H1 (cell line): ENCODE measurements around the gene SLC8B1. TPM values are rescaled to one million over a fixed set of nuclear protein-coding genes. Genes with fewer than 3 reads are reported as not detected.

ENCODE experiments used
- CTCF ChIA-PET: fragments of 300-600 bp; sonication (Branson Sonifier 250); formaldehyde crosslinking; loops from one replicate; lab custom pipeline; 2021; ENCODE audit not compliant: partially characterized antibody; lab: Charles Lee
- POLR2A ChIA-PET: fragments of 300-600 bp; sonication (Branson Sonifier 250); formaldehyde crosslinking; loops from one replicate; lab custom pipeline; 2021; ENCODE audit warnings: inconsistent platforms; ENCODE audit not compliant: partially characterized antibody; lab: Charles Lee
- DNase-seq, 2 experiments: peaks; one replicate each; pipeline versions ENCODE4 v3.0.0 to v3.0.0-alpha.2; 2010 to 2022; ENCODE audit warnings: low spot score in 2 of 2, low read depth in 1 of 2, mixed read lengths in 1 of 2
- FAIRE-seq: peaks from 2 replicates; lab custom pipeline; 2011; peaks lifted over from hg19 to GRCh38; lab: Jason Lieb, UNC
- H2AFZ ChIP-seq: 2 replicates; pipeline ENCODE4 v1.8.1; 2012; ENCODE audit warnings: low read length, inconsistent platforms
- H2AK5ac ChIP-seq: 2 replicates; pipeline ENCODE4 v1.6.1; 2013; ENCODE audit warnings: low read depth, low read length
- H2BK120ac ChIP-seq: replicated peaks from 2 replicates; pipeline ENCODE3; 2013; ENCODE audit warnings: low read depth, low read length, inconsistent platforms
- H2BK12ac ChIP-seq: 2 replicates; pipeline ENCODE4 v1.6.1; 2013; ENCODE audit warnings: low read depth, low read length
- H2BK15ac ChIP-seq: 2 replicates; pipeline ENCODE4 v1.6.1; 2013; ENCODE audit warnings: low read length
- H2BK20ac ChIP-seq: 2 replicates; pipeline ENCODE4 v1.6.1; 2013; ENCODE audit warnings: low read length
- H2BK5ac ChIP-seq: 2 replicates; pipeline ENCODE4 v1.6.1; 2013; ENCODE audit warnings: low read depth, low read length
- H3K14ac ChIP-seq: 2 replicates; pipeline ENCODE4 v1.6.1; 2013; ENCODE audit warnings: inconsistent platforms; ENCODE audit not compliant: insufficient read length
- H3K18ac ChIP-seq: 2 replicates; pipeline ENCODE4 v1.6.1; 2013; ENCODE audit warnings: low read length; ENCODE audit errors: extremely low read depth
- H3K23ac ChIP-seq: 2 replicates; pipeline ENCODE4 v1.6.1; 2013; ENCODE audit warnings: inconsistent platforms; ENCODE audit not compliant: insufficient read length
- H3K23me2 ChIP-seq: 2 replicates; pipeline ENCODE4 v1.6.1; 2013; ENCODE audit warnings: low read depth, low read length
- H3K27ac ChIP-seq: 2 replicates; pipeline ENCODE4 v1.6.1; 2011; ENCODE audit warnings: low read depth, low read length, inconsistent platforms
- H3K27me3 ChIP-seq, 4 experiments: replicated peaks in 1 of 4; 1 replicate in 1 of 4; 2 replicates in 3 of 4; pipeline versions ENCODE4 v1.6.1 to v1.8.1; 2011 to 2013; ENCODE audit warnings: low read length in 3 of 4, mild to moderate bottlenecking in 3 of 4, inconsistent platforms in 2 of 4, mixed read lengths in 2 of 4, moderate library complexity in 1 of 4; ENCODE audit not compliant: control insufficient read depth in 3 of 4, insufficient read depth in 3 of 4; ENCODE audit errors: extremely low read depth in 1 of 4
- H3K36me3 ChIP-seq, 4 experiments: 2 replicates each; pipeline versions ENCODE4 v1.6.1 to v1.8.1; 2011 to 2013; ENCODE audit warnings: mild to moderate bottlenecking in 4 of 4, low read length in 3 of 4, moderate library complexity in 2 of 4, control low read depth in 1 of 4, inconsistent platforms in 1 of 4; ENCODE audit not compliant: insufficient read depth in 4 of 4, control insufficient read depth in 2 of 4
- H3K4ac ChIP-seq: replicated peaks from 2 replicates; pipeline ENCODE3; 2013; ENCODE audit warnings: low read length, low read depth, mixed read lengths, inconsistent platforms; ENCODE audit not compliant: insufficient read length
- H3K4me1 ChIP-seq, 4 experiments: replicated peaks in 1 of 4; 1 replicate in 1 of 4; 2 replicates in 3 of 4; pipeline versions ENCODE4 v1.6.1 to v1.8.1; 2011 to 2013; ENCODE audit warnings: low read length in 3 of 4, inconsistent platforms in 2 of 4, mixed read lengths in 1 of 4; ENCODE audit not compliant: insufficient read depth in 4 of 4, control insufficient read depth in 3 of 4
- H3K4me2 ChIP-seq, 2 experiments: 2 replicates each; pipeline versions ENCODE4 v1.6.1 to v1.8.1; 2011 to 2013; ENCODE audit warnings: low read depth in 2 of 2, low read length in 2 of 2, control low read depth in 1 of 2, inconsistent platforms in 1 of 2, mild to moderate bottlenecking in 1 of 2; ENCODE audit not compliant: insufficient read depth in 1 of 2
- H3K4me3 ChIP-seq, 4 experiments: fragments of 200-600, 300-600 bp in 1 of 4; sonication (generic), shearing (Covaris generic), sonication (Bioruptor Twin) in 1 of 4; 2 replicates each; pipeline versions ENCODE4 v1.5.1 to v1.8.1; 2011 to 2016; ENCODE audit warnings: low read length in 4 of 4, low read depth in 3 of 4, control low read depth in 2 of 4, inconsistent platforms in 2 of 4, mild to moderate bottlenecking in 2 of 4, mixed read lengths in 1 of 4, moderate library complexity in 1 of 4; ENCODE audit not compliant: insufficient read depth in 2 of 4; ENCODE audit errors: extremely low read depth in 1 of 4
- H3K56ac ChIP-seq: replicated peaks from 2 replicates; pipeline ENCODE3; 2013; ENCODE audit warnings: low read depth, mild to moderate bottlenecking, mixed read lengths, low read length, inconsistent platforms; ENCODE audit not compliant: insufficient read length
- H3K79me1 ChIP-seq: 2 replicates; pipeline ENCODE4 v1.6.1; 2013; ENCODE audit warnings: low read depth, low read length, control low read depth
- H3K79me2 ChIP-seq, 2 experiments: 2 replicates each; pipeline versions ENCODE4 v1.6.1 to v1.8.1; 2012 to 2013; ENCODE audit warnings: low read length in 2 of 2, mild to moderate bottlenecking in 2 of 2, inconsistent platforms in 1 of 2; ENCODE audit not compliant: insufficient read depth in 2 of 2, control insufficient read depth in 1 of 2
- H3K9ac ChIP-seq, 4 experiments: replicated peaks in 1 of 4; 1 replicate in 1 of 4; 2 replicates in 3 of 4; pipeline versions ENCODE4 v1.6.1 to v1.8.1; 2011 to 2013; ENCODE audit warnings: low read depth in 3 of 4, low read length in 3 of 4, control low read depth in 2 of 4, mild to moderate bottlenecking in 2 of 4, moderate library complexity in 2 of 4, inconsistent platforms in 1 of 4; ENCODE audit errors: extremely low read depth in 1 of 4
- H3K9me3 ChIP-seq, 2 experiments: 2 replicates each; pipeline versions ENCODE4 v1.6.1 to v1.8.1; 2012 to 2013; ENCODE audit warnings: mild to moderate bottlenecking in 2 of 2, moderate library complexity in 2 of 2, control low read depth in 1 of 2, inconsistent platforms in 1 of 2, low read depth in 1 of 2, low read length in 1 of 2, mixed read lengths in 1 of 2; ENCODE audit not compliant: insufficient read depth in 2 of 2
- H4K20me1 ChIP-seq, 2 experiments: replicated peaks in 1 of 2; 2 replicates each; pipeline versions ENCODE3 to v1.8.1; 2011 to 2013; ENCODE audit warnings: inconsistent platforms in 2 of 2, low read length in 2 of 2, mild to moderate bottlenecking in 1 of 2; ENCODE audit not compliant: insufficient read depth in 2 of 2, control insufficient read depth in 1 of 2
- H4K5ac ChIP-seq: 2 replicates; pipeline ENCODE4 v1.6.1; 2013; ENCODE audit warnings: low read length, low read depth, mixed read lengths, inconsistent platforms; ENCODE audit not compliant: insufficient read length
- H4K8ac ChIP-seq: 2 replicates; pipeline ENCODE4 v1.8.0; 2013; ENCODE audit warnings: mild to moderate bottlenecking, moderate library complexity, low read length, inconsistent platforms; ENCODE audit not compliant: insufficient read depth; ENCODE audit errors: extremely low read depth
- H4K91ac ChIP-seq: replicated peaks from 2 replicates; pipeline ENCODE3; 2013; ENCODE audit warnings: low read length, mixed read lengths, inconsistent platforms; ENCODE audit not compliant: insufficient read length
- ATF3 ChIP-seq: IDR thresholded peaks from 2 replicates; pipeline ENCODE4 v1.6.1; 2011; ENCODE audit warnings: low read depth, mild to moderate bottlenecking, low read length; ENCODE audit not compliant: insufficient read depth
- CBX8 ChIP-seq: fragments of 300-800, 300-1000 bp; sonication (generic); IDR thresholded peaks from 2 replicates; pipeline ENCODE4 v1.7.1; 2016; ENCODE audit warnings: low read depth, low read length, borderline replicate concordance
- HDAC2 ChIP-seq, 2 experiments: fragments of 300-600 bp in 1 of 2; sonication (generic) in 1 of 2; IDR thresholded peaks; 2 replicates each; pipeline ENCODE4 v1.6.1; 2011 to 2012; ENCODE audit warnings: low read depth in 2 of 2, low read length in 2 of 2, mild to moderate bottlenecking in 2 of 2, moderate library complexity in 2 of 2, borderline replicate concordance in 1 of 2, inconsistent platforms in 1 of 2
- JUN ChIP-seq: IDR thresholded peaks from 2 replicates; pipeline ENCODE4 v1.6.1; 2011; ENCODE audit warnings: low read depth, mild to moderate bottlenecking, improper control_type of control experiment, low read length
- PHF8 ChIP-seq: fragments of 200-600 bp; sonication (generic); conservative IDR thresholded peaks from 2 replicates; pipeline ENCODE4 v1.7.1; 2012; ENCODE audit warnings: low read depth, mild to moderate bottlenecking, inconsistent platforms, low read length, moderate library complexity
- RNF2 ChIP-seq: fragments of 200-900, 300-1000 bp; sonication (generic); IDR thresholded peaks from 2 replicates; pipeline ENCODE4 v1.7.1; 2016; ENCODE audit warnings: borderline replicate concordance, low read depth, mild to moderate bottlenecking, antibody characterized with exemption, low read length; ENCODE audit not compliant: poor library complexity, severe bottlenecking; ENCODE audit errors: missing control alignments
- SIN3A ChIP-seq, 2 experiments: IDR thresholded peaks in 1 of 2; conservative IDR thresholded peaks in 1 of 2; 2 replicates each; pipeline ENCODE4 v1.6.1; 2011 to 2012; ENCODE audit warnings: low read length in 2 of 2, improper control_type of control experiment in 1 of 2, low read depth in 1 of 2, mild to moderate bottlenecking in 1 of 2
- SP1 ChIP-seq: IDR thresholded peaks from 2 replicates; pipeline ENCODE4 v1.6.1; 2011; ENCODE audit warnings: low read depth, low read length
- TEAD4 ChIP-seq: IDR thresholded peaks from 2 replicates; pipeline ENCODE4 v1.6.1; 2012; ENCODE audit warnings: low read depth, low read length, inconsistent platforms, mixed read lengths
- YY1 ChIP-seq: IDR thresholded peaks from 2 replicates; pipeline ENCODE4 v1.6.1; 2011; ENCODE audit warnings: low read depth, mild to moderate bottlenecking, low read length
- ZNF274 ChIP-seq: IDR thresholded peaks from 2 replicates; pipeline ENCODE4 v1.7.0; 2012; ENCODE audit warnings: low read length, borderline replicate concordance; ENCODE audit errors: extremely low read depth
- WGBS, 2 experiments: shearing (Covaris generic) in 1 of 2; methylation state at CpG; one replicate each; pipeline versions ENCODE4 v1.1.6 to v1.1.7; 2013 to 2015; ENCODE audit warnings: low lambda C conversion rate in 2 of 2, mixed read lengths in 2 of 2, inconsistent platforms in 1 of 2, low coverage in 1 of 2, missing lambda C conversion rate in 1 of 2; ENCODE audit not compliant: insufficient replicate concordance in 2 of 2, insufficient coverage in 1 of 2, insufficient read length in 1 of 2; ENCODE audit errors: extremely low coverage in 1 of 2, missing lambda C conversion rate in 1 of 2; 5-methylcytosine and 5-hydroxymethylcytosine counted together
- polyA plus RNA-seq, 7 experiments: library from polyadenylated mRNA; depleted of rRNA in 3 of 7; stranded (reverse) in 5 of 7; unstranded in 2 of 7; fragments of >200 nt in 5 of 7; fragments of 200-250 nt in 2 of 7; gene quantifications; 1 replicate in 5 of 7; 2 replicates in 1 of 7; 4 replicates in 1 of 7; pipeline versions ENCODE4 v1.2.1 to v1.2.3, GENCODE V29; 2011 to 2013; ENCODE audit warnings: missing spikeins in 2 of 7, mixed read lengths in 2 of 7
- total RNA-seq: library from RNA; stranded (reverse); fragmentation: NEBNext Ultra II Directional; extraction: Animal tissue kit (Norgen Biotek cat#: 25700); gene quantifications from 2 replicates; pipeline ENCODE4 v1.2.1, GENCODE V29; 2021

SLC8B1 gene
- total and polyA plus RNA-seq, 2 of the 8 experiments (the other 6 are each of a cell fraction or from before 2014, with no cell fraction given): 11.2 to 19.1 TPM

GRCh38 chr12:113276946-113277500, 57.9 kb downstream of the SLC8B1 start:
- no peak overlapping the region for H3K4me2 ChIP-seq
- H3K56ac ChIP-seq: no peak overlapping the region
- no peak for FAIRE-seq
- no peak overlapping the region for H2BK120ac ChIP-seq
- no peak overlapping the region for H4K8ac ChIP-seq
- H3K23ac ChIP-seq: no peak overlapping the region
- H4K91ac ChIP-seq: no peak overlapping the region
- no peak overlapping the region for H2BK5ac ChIP-seq
- no peaks in the 10 kb centered on the region for H3K23me2 ChIP-seq
- no peak overlapping the region for H2AK5ac ChIP-seq
- no peak overlapping the region for H2BK20ac ChIP-seq
- DNase-seq: no peak
- H3K27ac ChIP-seq: no peak overlapping the region
- no peak overlapping the region for H4K5ac ChIP-seq
- no peak overlapping the region for H3K14ac ChIP-seq
- H3K4ac ChIP-seq: no peak overlapping the region
- CTCF ChIA-PET: interaction anchor here (0.9 to 1.5 kb wide), 3 partner anchors 11 to 31 kb away, joined by 3 to 5 read pairs (median 3); no protein-coding TSS in a partner anchor
- no peak for TF ChIP-seq HDAC2 (IDR thresholded peaks at IDR 0.05; ENCODE audit: borderline replicate concordance in 1 of 2, low read depth in 2 of 2, low read length in 2 of 2)
- TF ChIP-seq TEAD4: no peak
- TF ChIP-seq YY1: no peak
- TF ChIP-seq SP1: no peak
- TF ChIP-seq ATF3: no peak
- TF ChIP-seq PHF8: no peak
- no peak for TF ChIP-seq SIN3A (conservative IDR thresholded peaks at IDR 0.05 in 1 of 2, IDR thresholded peaks at IDR 0.05 in 1 of 2; ENCODE audit: low read depth in 1 of 2, low read length in 2 of 2)
- TF ChIP-seq ZNF274: no peak
- TF ChIP-seq JUN: no peak
- TF ChIP-seq CBX8: no peak
- no peak for TF ChIP-seq RNF2
- peaks cover 0 to 4% of the 10 kb centered on the region in 2 experiments for H4K20me1 ChIP-seq
- 96% methylated on average over 10 of the region's 10 CpGs; no CpG with 5 or more reads in 1 of the 2 experiments for WGBS, 2 experiments
- H3K36me3 ChIP-seq: peaks cover 0 to 2% (median 0%) of the 10 kb centered on the region in 4 experiments; a peak in 2 of 8 replicates
- POLR2A ChIA-PET: interaction anchor here (0.6 kb wide), 2 partner anchors 19 to 80 kb away, joined by 3 read pairs; no protein-coding TSS in a partner anchor
- no peaks in the 10 kb centered on the region for H3K9me3 ChIP-seq
- H3K9ac ChIP-seq: no peak overlapping the region
- H3K79me1 ChIP-seq: no peaks in the 10 kb centered on the region
- H3K18ac ChIP-seq: no peak overlapping the region
- H2BK15ac ChIP-seq: no peak overlapping the region
- H2BK12ac ChIP-seq: no peak overlapping the region
- H3K4me3 ChIP-seq: no peak overlapping the region
- H2AFZ ChIP-seq: no peak overlapping the region
- H3K79me2 ChIP-seq: no peaks in the 10 kb centered on the region
- no peaks in the 10 kb centered on the region for H3K27me3 ChIP-seq
- no peaks in the 10 kb centered on the region; a peak in 1 of 7 replicates for H3K4me1 ChIP-seq
